Nephron (organoid): ENCODE results near the gene CENPM.

Experiments used
- H3K27ac Mint-ChIP-seq, 3 experiments: 2 replicates each; pipeline ENCODE4 v1.8.0; 2020; ENCODE audit warnings: mixed read lengths in 3 of 3, mild to moderate bottlenecking in 2 of 3, moderate library complexity in 1 of 3
- H3K27me3 Mint-ChIP-seq: 2 replicates; pipeline ENCODE4 v1.8.0; 2021; ENCODE audit warnings: low read depth, mild to moderate bottlenecking, moderate library complexity, mixed read lengths
- H3K36me3 Mint-ChIP-seq: 2 replicates; pipeline ENCODE4 v1.8.0; 2020; ENCODE audit warnings: low read depth, mixed read lengths
- H3K4me1 Mint-ChIP-seq: 2 replicates; pipeline ENCODE4 v1.8.0; 2020; ENCODE audit warnings: mixed read lengths
- H3K4me3 Mint-ChIP-seq, 3 experiments: 2 replicates each; pipeline ENCODE4 v1.8.0; 2020; ENCODE audit warnings: mild to moderate bottlenecking in 3 of 3, mixed read lengths in 3 of 3, moderate library complexity in 2 of 3
- H3K9me3 Mint-ChIP-seq: 2 replicates; pipeline ENCODE4 v1.8.0; 2020; ENCODE audit warnings: mixed read lengths
- CTCF ChIP-seq, 3 experiments: fragments of 200-600 bp; sonication (generic); IDR thresholded peaks; one replicate each; pipeline ENCODE4 v1.5.0; 2021; ENCODE audit warnings: antibody characterized with exemption in 3 of 3; ENCODE audit not compliant: unreplicated experiment in 3 of 3

The CENPM gene, protein sequence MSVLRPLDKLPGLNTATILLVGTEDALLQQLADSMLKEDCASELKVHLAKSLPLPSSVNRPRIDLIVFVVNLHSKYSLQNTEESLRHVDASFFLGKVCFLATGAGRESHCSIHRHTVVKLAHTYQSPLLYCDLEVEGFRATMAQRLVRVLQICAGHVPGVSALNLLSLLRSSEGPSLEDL

GRCh38 chr22:41946629-41947423 is at the start of gene CENPM:
Gene CENPM (minus strand): TSS chr22:41947152. CDS start chr22:41947076, 76 bp downstream.
- H3K27me3 Mint-ChIP-seq = no peaks in the 10 kb centered on the region
- peaks cover 10% of the 10 kb centered on the region for H3K36me3 Mint-ChIP-seq
- peak within 1 kb of the TSS; percentile 91 to 95 (median 93) for H3K4me3 Mint-ChIP-seq
- TF ChIP-seq CTCF (IDR thresholded peaks at IDR 0.05; ENCODE audit: unreplicated experiment in 3 of 3) = no peak
- H3K27ac Mint-ChIP-seq = peak within 1 kb of the TSS; percentile 78 to 91 (median 86)
- H3K4me1 Mint-ChIP-seq = peaks cover 21% of the 10 kb centered on the region
- no peaks in the 10 kb centered on the region for H3K9me3 Mint-ChIP-seq

DNA sequence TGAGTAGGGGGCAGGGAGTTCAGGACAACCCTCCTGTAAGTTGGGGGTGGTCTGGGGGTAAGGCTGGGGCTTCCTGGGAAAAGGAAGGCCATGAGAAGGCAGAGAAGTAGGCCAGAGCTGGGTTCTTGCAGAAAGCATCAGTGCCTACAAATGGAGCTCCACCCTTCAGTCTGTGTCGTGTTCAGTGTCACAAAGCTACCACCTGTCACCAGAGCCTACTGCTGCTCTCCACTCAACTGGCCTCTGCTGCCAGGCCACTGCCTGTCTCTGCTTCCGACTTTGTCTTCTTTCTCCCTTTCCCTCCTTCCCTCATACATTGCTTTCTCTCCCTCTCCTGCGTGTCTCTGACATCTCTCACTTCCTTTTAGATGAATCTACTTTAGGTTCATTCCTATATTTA is 48.3 kb upstream of the CENPM start:
- H3K27ac Mint-ChIP-seq = no peak overlapping the region
- H3K36me3 Mint-ChIP-seq = peaks cover 8% of the 10 kb centered on the region
- H3K27me3 Mint-ChIP-seq = peaks cover 8% of the 10 kb centered on the region
- no peak overlapping the region for H3K4me3 Mint-ChIP-seq
- H3K9me3 Mint-ChIP-seq = no peaks in the 10 kb centered on the region
- no peaks in the 10 kb centered on the region for H3K4me1 Mint-ChIP-seq
- no peak for TF ChIP-seq CTCF (IDR thresholded peaks at IDR 0.05; ENCODE audit: unreplicated experiment in 3 of 3)

DNA sequence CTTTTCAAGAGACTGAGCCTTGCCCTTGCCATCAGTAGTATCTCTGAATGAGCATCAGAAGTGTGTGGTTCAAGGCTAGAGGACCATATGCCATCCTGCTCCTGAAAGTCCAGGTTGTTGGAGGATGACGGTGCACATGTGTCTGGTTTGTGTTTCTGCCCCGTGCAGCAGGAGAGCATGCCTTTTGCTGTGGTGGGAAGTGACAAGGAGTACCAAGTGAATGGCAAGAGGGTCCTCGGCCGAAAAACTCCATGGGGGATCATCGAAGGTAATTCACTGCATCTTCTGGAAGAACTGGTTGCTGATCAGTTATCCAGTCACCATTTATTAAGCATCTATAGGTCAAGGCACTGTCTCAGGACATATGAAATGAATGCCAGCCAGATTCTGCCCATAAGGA is 45.5 kb upstream of the CENPM start:
- Mint-ChIP-seq H3K9me3 (no peaks in the 10 kb centered on the region), H3K27me3 (peaks cover 7% of the 10 kb centered on the region), H3K4me1 (no peaks in the 10 kb centered on the region), H3K36me3 (peaks cover 20% of the 10 kb centered on the region), H3K27ac (no peak overlapping the region), H3K4me3 (no peak overlapping the region)
- TF ChIP-seq CTCF (IDR thresholded peaks at IDR 0.05; ENCODE audit: unreplicated experiment in 3 of 3) = no peak

- TF ChIP-seq CTCF (IDR thresholded peaks at IDR 0.05; ENCODE audit: unreplicated experiment in 3 of 3) = no peak
- no peaks in the 10 kb centered on the region for H3K4me1 Mint-ChIP-seq
- no peak overlapping the region for H3K4me3 Mint-ChIP-seq
- H3K36me3 Mint-ChIP-seq = peaks cover 20% of the 10 kb centered on the region
- H3K27me3 Mint-ChIP-seq = no peaks in the 10 kb centered on the region
- H3K9me3 Mint-ChIP-seq = no peaks in the 10 kb centered on the region
- H3K27ac Mint-ChIP-seq = no peak overlapping the region
These were observed 44.2 kb upstream of the CENPM start for GRCh38 chr22:41991111-41991510.

DNA sequence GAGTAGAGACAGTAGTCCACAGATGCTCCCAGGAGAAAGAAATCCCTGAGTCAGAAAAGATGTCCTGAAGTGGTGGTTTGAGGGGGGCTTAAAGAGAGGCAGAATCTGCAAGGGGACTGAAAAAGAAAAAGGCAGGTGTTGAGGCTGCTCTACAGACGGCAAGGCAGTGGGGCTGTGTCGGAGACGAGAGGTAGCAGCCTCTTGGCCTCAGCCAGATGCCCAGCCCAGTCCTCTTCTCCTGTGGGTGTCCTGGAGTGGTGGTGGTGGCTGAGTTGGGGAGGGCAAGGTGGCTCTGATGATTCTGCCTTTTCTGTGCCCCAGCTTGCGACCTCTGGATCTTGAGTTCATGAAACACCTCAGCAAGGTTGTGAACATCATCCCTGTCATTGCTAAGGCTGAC is 42.3 kb upstream of the CENPM start:
- no peaks in the 10 kb centered on the region for H3K9me3 Mint-ChIP-seq
- no peaks in the 10 kb centered on the region for H3K4me1 Mint-ChIP-seq
- no peak overlapping the region for H3K4me3 Mint-ChIP-seq
- H3K27ac Mint-ChIP-seq = no peak overlapping the region
- TF ChIP-seq CTCF (IDR thresholded peaks at IDR 0.05; ENCODE audit: unreplicated experiment in 3 of 3) = no peak
- H3K27me3 Mint-ChIP-seq = no peaks in the 10 kb centered on the region
- H3K36me3 Mint-ChIP-seq = peaks cover 14% of the 10 kb centered on the region

GRCh38 chr22:41987276-41987675 is 40.3 kb upstream of the CENPM start:
- no peak for TF ChIP-seq CTCF (IDR thresholded peaks at IDR 0.05; ENCODE audit: unreplicated experiment in 3 of 3)
- no peaks in the 10 kb centered on the region for H3K27me3 Mint-ChIP-seq
- H3K36me3 Mint-ChIP-seq = peaks cover 12% of the 10 kb centered on the region

More at GRCh38 chr22:41987276-41987675, 40.3 kb upstream of the CENPM start:
- no peaks in the 10 kb centered on the region for H3K4me1 Mint-ChIP-seq
- H3K4me3 Mint-ChIP-seq = no peak overlapping the region
- H3K27ac Mint-ChIP-seq = no peak overlapping the region
- H3K9me3 Mint-ChIP-seq = no peaks in the 10 kb centered on the region
